ENCODE data around the gene LRRC4C. TPM values are rescaled to one million over a fixed set of nuclear protein-coding genes. Genes with fewer than 3 reads are reported as not detected.

The LRRC4C gene
- total RNA-seq, 1 experiment from 2014 or later, result 0.13 TPM

- H3K27me3 ChIP-seq (ENCODE audit: insufficient read depth, low read length), result peaks cover 39% of the 10 kb centered on the region
- peaks cover 93% of the 10 kb centered on the region for H3K27me3 Mint-ChIP-seq (ENCODE audit: low read depth)
Observed at GRCh38 chr11:40207416-40207815, 1252.0 kb downstream of the LRRC4C start.

More at GRCh38 chr11:40207416-40207815, 1252.0 kb downstream of the LRRC4C start:
- peaks cover 25 to 37% of the 10 kb centered on the region in 2 experiments for H3K4me1 Mint-ChIP-seq
- DNase-seq, result no peak
- Histone ChIP-seq H3K9me3 (ENCODE audit: control insufficient read depth, low read depth, low read length) (no peaks in the 10 kb centered on the region), H2AFZ (ENCODE audit: low read length) (no peak overlapping the region), H3K4me2 (ENCODE audit: insufficient read depth, insufficient read length, low read length) (no peak overlapping the region), H3K9ac (ENCODE audit: extremely low read depth, insufficient read length, low read length) (no peak overlapping the region), H2BK5ac (ENCODE audit: insufficient read length, low read length) (no peak overlapping the region), H3K4me1 (ENCODE audit: insufficient read depth, low read length) (no peaks in the 10 kb centered on the region), H4K5ac (ENCODE audit: insufficient read length, low read depth, low read length) (no peak overlapping the region), H2BK120ac (ENCODE audit: low read depth, low read length, poor library complexity, severe bottlenecking) (no peak overlapping the region), H2AK5ac (ENCODE audit: insufficient read length, low read length) (no peak overlapping the region), H3K79me1 (ENCODE audit: insufficient read depth, low read depth, low read length, poor library complexity, severe bottlenecking) (no peaks in the 10 kb centered on the region), H3K23ac (ENCODE audit: insufficient read length, low read depth, low read length) (no peak overlapping the region), H3K23me2 (ENCODE audit: insufficient read length, low read depth, low read length, poor library complexity, severe bottlenecking) (no peaks in the 10 kb centered on the region), H3K4ac (ENCODE audit: low read depth, low read length) (no peak overlapping the region), H3K27ac (ENCODE audit: insufficient read length, low read depth, low read length) (no peak overlapping the region), H4K91ac (ENCODE audit: insufficient read length, low read depth, low read length) (no peak overlapping the region), H2BK15ac (ENCODE audit: low read depth, low read length) (no peak overlapping the region), H2BK12ac (ENCODE audit: insufficient read length, low read depth, low read length) (no peak overlapping the region), H3K56ac (ENCODE audit: insufficient read length, low read depth, low read length) (no peak overlapping the region), H3K79me2 (ENCODE audit: insufficient read depth, low read length) (no peaks in the 10 kb centered on the region), H3T11ph (ENCODE audit: low read length) (no peak overlapping the region), H3K18ac (ENCODE audit: insufficient read length, low read depth, low read length) (no peak overlapping the region), H3K14ac (ENCODE audit: insufficient read depth, low read length) (no peak overlapping the region), H4K20me1 (ENCODE audit: control insufficient read depth, insufficient read depth, insufficient read length) (no peaks in the 10 kb centered on the region), H2BK20ac (ENCODE audit: low read depth, low read length, poor library complexity, severe bottlenecking) (no peak overlapping the region), H4K8ac (replicated peaks; ENCODE audit: insufficient read length, low read depth, low read length) (no peak overlapping the region)
- TF ChIP-seq, protein P1, sequence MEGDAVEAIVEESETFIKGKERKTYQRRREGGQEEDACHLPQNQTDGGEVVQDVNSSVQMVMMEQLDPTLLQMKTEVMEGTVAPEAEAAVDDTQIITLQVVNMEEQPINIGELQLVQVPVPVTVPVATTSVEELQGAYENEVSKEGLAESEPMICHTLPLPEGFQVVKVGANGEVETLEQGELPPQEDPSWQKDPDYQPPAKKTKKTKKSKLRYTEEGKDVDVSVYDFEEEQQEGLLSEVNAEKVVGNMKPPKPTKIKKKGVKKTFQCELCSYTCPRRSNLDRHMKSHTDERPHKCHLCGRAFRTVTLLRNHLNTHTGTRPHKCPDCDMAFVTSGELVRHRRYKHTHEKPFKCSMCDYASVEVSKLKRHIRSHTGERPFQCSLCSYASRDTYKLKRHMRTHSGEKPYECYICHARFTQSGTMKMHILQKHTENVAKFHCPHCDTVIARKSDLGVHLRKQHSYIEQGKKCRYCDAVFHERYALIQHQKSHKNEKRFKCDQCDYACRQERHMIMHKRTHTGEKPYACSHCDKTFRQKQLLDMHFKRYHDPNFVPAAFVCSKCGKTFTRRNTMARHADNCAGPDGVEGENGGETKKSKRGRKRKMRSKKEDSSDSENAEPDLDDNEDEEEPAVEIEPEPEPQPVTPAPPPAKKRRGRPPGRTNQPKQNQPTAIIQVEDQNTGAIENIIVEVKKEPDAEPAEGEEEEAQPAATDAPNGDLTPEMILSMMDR (conservative IDR thresholded peaks at IDR 0.05), result no peak
- no peaks in the 10 kb centered on the region for H3K36me3 Mint-ChIP-seq (ENCODE audit: insufficient read depth in 1 of 3, low read depth in 3 of 3)
- H3K9me3 Mint-ChIP-seq, result no peaks in the 10 kb centered on the region; a peak in 2 of 5 replicates
- H3K4me3 Mint-ChIP-seq, result no peak overlapping the region
- H3K27ac Mint-ChIP-seq, result no peak overlapping the region

Measured in H9 (cell line).